ENCODE measurements around the gene SLMAP.
A peak's percentile ranks its signal among the peaks of the same experiment; 100 is the strongest.

The SLMAP gene

DNA sequence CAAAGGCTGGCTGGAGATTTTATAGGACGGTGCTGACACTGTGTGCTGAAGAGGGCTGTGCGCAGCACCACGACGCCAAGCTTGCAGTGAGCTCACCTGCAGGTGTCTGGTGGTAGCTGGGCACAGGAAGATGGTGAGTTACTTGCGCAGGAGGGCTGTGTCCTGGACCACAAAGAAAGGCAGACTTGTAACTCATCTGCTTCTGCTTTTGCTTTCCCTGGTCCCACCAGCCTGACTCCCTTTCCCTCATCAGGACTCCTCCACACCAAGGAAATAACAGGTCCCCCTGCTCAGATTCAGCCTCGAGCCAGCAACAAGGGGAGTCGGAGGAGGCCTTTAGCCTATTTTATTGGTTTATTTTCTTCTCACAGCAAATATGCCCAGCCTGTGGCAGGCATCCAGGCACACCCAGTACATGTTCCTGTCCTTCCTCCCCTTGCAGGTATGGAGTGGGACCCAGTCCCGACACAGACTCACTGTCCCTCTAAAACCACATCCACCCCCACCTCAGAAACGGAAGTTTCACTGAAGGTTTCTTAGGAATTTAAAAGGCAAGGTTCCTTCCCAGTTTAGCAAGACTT, 216.5 kb downstream of the SLMAP start:
- Histone ChIP-seq H4K91ac (ENCODE audit: low read length) (peak overlapping the region; percentile 88), H3K9ac (ENCODE audit: low read length) (no peak overlapping the region), H3K9me3 (ENCODE audit: control insufficient read depth, low read length) (no peaks in the 10 kb centered on the region), H2BK12ac (ENCODE audit: low read length in 2 of 2) (peak overlapping the region; percentile 59 to 71), H3K27ac (ENCODE audit: low read length, poor library complexity, severe bottlenecking) (no peak overlapping the region), H2AK5ac (ENCODE audit: low read length, severe bottlenecking) (no peak overlapping the region), H3K79me1 (replicated peaks; ENCODE audit: low read length, poor library complexity, severe bottlenecking) (no peaks in the 10 kb centered on the region), H3K14ac (ENCODE audit: low read length in 2 of 2) (no peak overlapping the region), H3K23ac (ENCODE audit: low read length in 2 of 2) (no peak overlapping the region), H2BK120ac (ENCODE audit: low read depth, low read length) (peak overlapping the region; percentile 76), H2AFZ (ENCODE audit: low read depth, low read length) (no peak overlapping the region), H3K4ac (ENCODE audit: low read depth in 1 of 2, low read length in 2 of 2) (peak overlapping the region; percentile 2 to 47), H2BK15ac (ENCODE audit: low read depth, poor library complexity, severe bottlenecking) (peak overlapping the region; percentile 54), H3K27me3 (ENCODE audit: control insufficient read depth in 1 of 2, insufficient read depth in 1 of 2, low read length in 2 of 2) (no peaks in the 10 kb centered on the region), H4K8ac (ENCODE audit: low read length) (peak overlapping the region; percentile 52), H2BK5ac (ENCODE audit: low read depth, low read length, poor library complexity, severe bottlenecking) (no peak overlapping the region), H3K4me2 (ENCODE audit: low read length, poor library complexity, severe bottlenecking) (no peak overlapping the region), H3K4me3 (ENCODE audit: insufficient read depth in 1 of 2, low read depth in 1 of 2, low read length in 2 of 2) (no peak overlapping the region), H3K4me1 (ENCODE audit: control insufficient read depth, insufficient read depth, low read depth, low read length) (peaks cover 16% of the 10 kb centered on the region), H3K18ac (ENCODE audit: low read depth in 1 of 2, low read length in 2 of 2) (peak overlapping the region; percentile 51 to 64), H3K36me3 (ENCODE audit: control insufficient read depth in 1 of 2, insufficient read depth in 2 of 2, low read depth in 1 of 2, low read length in 2 of 2) (no peaks in the 10 kb centered on the region)
- WGBS = 79% methylated on average over 9 of the region's 9 CpGs
- DNase-seq = no peak

DNA sequence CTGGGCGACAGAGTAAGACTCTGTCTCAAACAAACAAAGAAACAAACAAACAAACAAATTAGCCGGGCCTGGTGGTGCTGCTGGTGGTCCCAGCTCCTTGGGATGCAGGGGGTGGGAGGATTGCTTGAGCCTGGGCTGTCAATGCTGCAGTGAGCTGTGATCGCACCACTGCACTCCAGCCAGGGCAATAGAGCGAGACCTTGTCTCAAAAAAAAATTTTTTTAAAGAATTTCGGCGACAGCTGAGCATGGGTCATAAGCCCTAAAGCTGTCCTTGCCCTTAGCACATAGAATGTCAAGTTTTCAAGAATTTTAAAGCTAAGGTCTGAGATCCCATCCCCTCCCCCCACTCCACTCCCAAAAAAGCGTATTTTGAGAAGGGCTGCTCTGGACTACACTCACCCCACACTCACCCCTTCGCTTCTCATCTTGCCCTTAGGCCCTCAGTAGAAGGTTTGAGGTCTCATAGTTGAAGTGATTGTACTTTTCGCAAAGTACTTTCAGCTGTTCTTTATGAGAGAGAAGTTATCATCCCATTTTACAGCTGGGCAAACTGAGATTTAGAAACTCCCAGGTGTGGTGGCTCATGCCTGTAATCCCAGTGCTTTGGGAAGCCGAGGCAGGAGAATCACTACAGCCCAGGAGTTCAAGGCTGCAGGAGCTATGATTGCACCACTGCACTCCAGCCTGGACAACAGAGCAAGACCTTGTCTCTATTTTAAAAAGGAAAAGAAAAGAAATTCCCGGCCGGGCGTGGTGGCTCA, 217.8 kb downstream of the SLMAP start:
- Histone ChIP-seq H3K36me3 (ENCODE audit: control insufficient read depth in 1 of 2, insufficient read depth in 2 of 2, low read depth in 1 of 2, low read length in 2 of 2) (no peaks in the 10 kb centered on the region), H3K79me1 (replicated peaks; ENCODE audit: low read length, poor library complexity, severe bottlenecking) (no peaks in the 10 kb centered on the region), H3K18ac (ENCODE audit: low read depth in 1 of 2, low read length in 2 of 2) (peak overlapping the region; percentile 68 to 84), H2BK12ac (ENCODE audit: low read length in 2 of 2) (peak overlapping the region; percentile 90 to 92), H3K23ac (ENCODE audit: low read length in 2 of 2) (no peak overlapping the region), H4K8ac (ENCODE audit: low read length) (peak overlapping the region; percentile 80), H3K27ac (ENCODE audit: low read length, poor library complexity, severe bottlenecking) (no peak overlapping the region), H2AFZ (ENCODE audit: low read depth, low read length) (no peak overlapping the region), H2BK120ac (ENCODE audit: low read depth, low read length) (peak overlapping the region; percentile 54), H3K4me3 (ENCODE audit: insufficient read depth in 1 of 2, low read depth in 1 of 2, low read length in 2 of 2) (no peak overlapping the region), H3K9me3 (ENCODE audit: control insufficient read depth, low read length) (no peaks in the 10 kb centered on the region), H2BK5ac (ENCODE audit: low read depth, low read length, poor library complexity, severe bottlenecking) (no peak overlapping the region), H3K27me3 (ENCODE audit: control insufficient read depth in 1 of 2, insufficient read depth in 1 of 2, low read length in 2 of 2) (no peaks in the 10 kb centered on the region), H3K4me2 (ENCODE audit: low read length, poor library complexity, severe bottlenecking) (no peak overlapping the region), H3K14ac (ENCODE audit: low read length in 2 of 2) (no peak overlapping the region), H2AK5ac (ENCODE audit: low read length, severe bottlenecking) (peak overlapping the region; percentile 44), H2BK15ac (ENCODE audit: low read depth, poor library complexity, severe bottlenecking) (peak overlapping the region; percentile 80), H3K4ac (ENCODE audit: low read depth in 1 of 2, low read length in 2 of 2) (peak overlapping the region; percentile 35 to 71), H3K9ac (ENCODE audit: low read length) (no peak overlapping the region), H3K4me1 (ENCODE audit: control insufficient read depth, insufficient read depth, low read depth, low read length) (peaks cover 21% of the 10 kb centered on the region), H4K91ac (ENCODE audit: low read length) (peak overlapping the region; percentile 80)
- no peak for DNase-seq
- 97% methylated on average over 12 of the region's 13 CpGs for WGBS

DNA sequence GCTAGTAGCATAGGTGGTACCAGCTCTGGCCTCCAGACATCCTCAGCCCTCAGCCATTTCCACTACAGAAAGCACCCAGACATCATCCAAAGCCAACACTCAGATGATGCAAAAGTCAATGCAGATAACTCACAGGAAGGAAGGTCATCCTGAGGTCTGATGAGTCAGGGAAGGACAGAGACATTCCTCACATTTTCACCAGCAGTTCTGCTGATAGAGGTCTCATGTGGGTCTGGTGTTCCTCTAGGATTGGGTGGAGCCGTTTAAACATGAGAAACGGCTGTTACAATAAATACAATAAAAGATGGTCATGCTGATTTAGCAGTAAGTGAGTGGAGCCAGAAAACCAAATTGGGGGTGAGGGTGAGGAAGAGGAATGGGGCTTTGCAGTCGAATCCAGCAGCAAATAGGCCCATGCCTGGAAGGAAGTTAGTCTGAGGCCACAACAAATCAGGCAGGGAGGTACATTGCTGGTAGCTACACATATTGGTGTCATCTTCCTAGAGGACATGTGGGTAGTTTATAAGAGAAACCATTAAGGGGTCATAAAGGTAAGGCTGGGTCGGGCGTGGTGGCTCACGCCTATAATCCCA, 218.8 kb downstream of the SLMAP start:
- Histone ChIP-seq H2BK12ac (ENCODE audit: low read length in 2 of 2) (peak overlapping the region; percentile 70 to 87), H3K27ac (ENCODE audit: low read length, poor library complexity, severe bottlenecking) (peak overlapping the region; percentile 48), H2BK5ac (ENCODE audit: low read depth, low read length, poor library complexity, severe bottlenecking) (no peak overlapping the region), H4K8ac (ENCODE audit: low read length) (peak overlapping the region; percentile 59), H3K9me3 (ENCODE audit: control insufficient read depth, low read length) (no peaks in the 10 kb centered on the region), H4K91ac (ENCODE audit: low read length) (peak overlapping the region; percentile 80), H3K4me2 (ENCODE audit: low read length, poor library complexity, severe bottlenecking) (no peak overlapping the region), H3K4me3 (ENCODE audit: insufficient read depth in 1 of 2, low read depth in 1 of 2, low read length in 2 of 2) (no peak overlapping the region), H2BK15ac (ENCODE audit: low read depth, poor library complexity, severe bottlenecking) (no peak overlapping the region), H2AK5ac (ENCODE audit: low read length, severe bottlenecking) (peak overlapping the region; percentile 79), H3K27me3 (ENCODE audit: control insufficient read depth in 1 of 2, insufficient read depth in 1 of 2, low read length in 2 of 2) (no peaks in the 10 kb centered on the region), H2BK120ac (ENCODE audit: low read depth, low read length) (peak overlapping the region; percentile 82), H3K23ac (ENCODE audit: low read length in 2 of 2) (no peak overlapping the region), H3K79me1 (replicated peaks; ENCODE audit: low read length, poor library complexity, severe bottlenecking) (no peaks in the 10 kb centered on the region), H3K18ac (ENCODE audit: low read depth in 1 of 2, low read length in 2 of 2) (peak overlapping the region; percentile 71 to 86), H3K4ac (ENCODE audit: low read depth in 1 of 2, low read length in 2 of 2) (peak overlapping the region; percentile 44 to 57), H3K4me1 (ENCODE audit: control insufficient read depth, insufficient read depth, low read depth, low read length) (peaks cover 18% of the 10 kb centered on the region), H3K36me3 (ENCODE audit: control insufficient read depth in 1 of 2, insufficient read depth in 2 of 2, low read depth in 1 of 2, low read length in 2 of 2) (no peaks in the 10 kb centered on the region), H3K14ac (ENCODE audit: low read length in 2 of 2) (no peak overlapping the region), H2AFZ (ENCODE audit: low read depth, low read length) (no peak overlapping the region), H3K9ac (ENCODE audit: low read length) (peak overlapping the region; percentile 39)
- WGBS = 6% methylated on average over 6 of the region's 6 CpGs
- peak; percentile 97 for DNase-seq

DNA sequence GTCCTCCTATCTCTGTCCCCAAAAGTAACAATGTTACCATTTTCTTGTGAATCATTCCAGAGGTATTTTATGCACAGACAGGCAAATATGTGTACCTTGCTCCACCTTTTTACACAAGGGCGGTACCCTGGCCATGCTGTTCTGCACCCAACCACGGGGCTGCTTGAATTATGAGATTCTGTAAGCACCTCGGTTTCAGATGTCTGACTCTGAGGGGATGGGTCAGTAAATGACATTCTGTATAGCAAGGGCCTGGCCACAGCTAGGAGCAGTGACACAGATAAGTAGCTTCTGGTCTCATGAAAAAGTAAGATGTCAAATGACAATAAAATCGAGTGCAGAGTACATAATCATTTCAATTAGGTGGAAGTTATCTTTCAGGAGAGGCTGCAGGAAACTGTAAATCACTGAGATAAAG, 221.7 kb downstream of the SLMAP start:
- no peak overlapping the region for H3K4me2 ChIP-seq (ENCODE audit: low read length, poor library complexity, severe bottlenecking)
- H3K9me3 ChIP-seq (ENCODE audit: control insufficient read depth, low read length) = no peaks in the 10 kb centered on the region
- no peak overlapping the region for H3K4me3 ChIP-seq (ENCODE audit: insufficient read depth in 1 of 2, low read depth in 1 of 2, low read length in 2 of 2)
- H3K36me3 ChIP-seq (ENCODE audit: control insufficient read depth in 1 of 2, insufficient read depth in 2 of 2, low read depth in 1 of 2, low read length in 2 of 2) = no peaks in the 10 kb centered on the region
- no peak overlapping the region for H2AFZ ChIP-seq (ENCODE audit: low read depth, low read length)
- H2AK5ac ChIP-seq (ENCODE audit: low read length, severe bottlenecking) = no peak overlapping the region
- H3K14ac ChIP-seq (ENCODE audit: low read length in 2 of 2) = no peak overlapping the region
- H3K4me1 ChIP-seq (ENCODE audit: control insufficient read depth, insufficient read depth, low read depth, low read length) = peaks cover 13% of the 10 kb centered on the region
- H2BK5ac ChIP-seq (ENCODE audit: low read depth, low read length, poor library complexity, severe bottlenecking) = no peak overlapping the region
- H4K91ac ChIP-seq (ENCODE audit: low read length) = no peak overlapping the region
- no peaks in the 10 kb centered on the region for H3K79me1 ChIP-seq (replicated peaks; ENCODE audit: low read length, poor library complexity, severe bottlenecking)
- no peak overlapping the region for H3K27ac ChIP-seq (ENCODE audit: low read length, poor library complexity, severe bottlenecking)
- H3K27me3 ChIP-seq (ENCODE audit: control insufficient read depth in 1 of 2, insufficient read depth in 1 of 2, low read length in 2 of 2) = no peaks in the 10 kb centered on the region
- H2BK15ac ChIP-seq (ENCODE audit: low read depth, poor library complexity, severe bottlenecking) = no peak overlapping the region
- no peak overlapping the region for H2BK120ac ChIP-seq (ENCODE audit: low read depth, low read length)
- DNase-seq = no peak
- 24% methylated on average over 4 of the region's 4 CpGs for WGBS
- no peak overlapping the region for H3K23ac ChIP-seq (ENCODE audit: low read length in 2 of 2)
- H3K18ac ChIP-seq (ENCODE audit: low read depth in 1 of 2, low read length in 2 of 2) = peak overlapping the region in 1 of 2 experiments; percentile 54
- no peak overlapping the region for H4K8ac ChIP-seq (ENCODE audit: low read length)
- H2BK12ac ChIP-seq (ENCODE audit: low read length in 2 of 2) = peak overlapping the region in 1 of 2 experiments; percentile 51
- peak overlapping the region; percentile 5 for H3K9ac ChIP-seq (ENCODE audit: low read length)
- peak overlapping the region in 1 of 2 experiments; percentile 4 for H3K4ac ChIP-seq (ENCODE audit: low read depth in 1 of 2, low read length in 2 of 2)

All from mesenchymal stem cell (in vitro differentiated cells and primary cell).